Measurements from ENCODE around the gene SEC62.

SEC62 gene

GRCh38 chr3:170024581-170024980 is 58.0 kb downstream of the SEC62 start:
- no peaks in the 10 kb centered on the region for H3K79me1 ChIP-seq (ENCODE audit: low read length)
- no peaks in the 10 kb centered on the region for H3K27me3 ChIP-seq (ENCODE audit: insufficient read depth, low read length)
- no CpG with 5 or more reads among the region's 4 CpGs for WGBS (ENCODE audit: extremely low coverage, insufficient coverage, insufficient read length)
- H4K91ac ChIP-seq (ENCODE audit: low read depth, low read length), result no peak overlapping the region
- no peaks in the 10 kb centered on the region for H3K79me2 ChIP-seq (ENCODE audit: control insufficient read depth, insufficient read depth, low read length, poor library complexity)
- no peak overlapping the region for H4K12ac ChIP-seq (ENCODE audit: low read depth, low read length)
- H2BK5ac ChIP-seq (ENCODE audit: low read depth, low read length, poor library complexity), result no peak overlapping the region
- H3K4me1 ChIP-seq (ENCODE audit: control insufficient read depth in 1 of 2, insufficient read depth in 2 of 2, low read length in 2 of 2), result no peaks in the 10 kb centered on the region
- no peak overlapping the region for H3K23ac ChIP-seq (ENCODE audit: low read length)
- H2AFZ ChIP-seq (ENCODE audit: insufficient read depth, low read length, poor library complexity), result no peak overlapping the region
- H3K4ac ChIP-seq (ENCODE audit: low read depth, low read length), result no peak overlapping the region
- no peak overlapping the region for H2BK12ac ChIP-seq (ENCODE audit: low read length)
- no peak overlapping the region for H3K18ac ChIP-seq (ENCODE audit: low read length)
- H3K14ac ChIP-seq (ENCODE audit: low read length), result no peak overlapping the region
- H3K36me3 ChIP-seq (ENCODE audit: control insufficient read depth in 1 of 2, insufficient read depth in 2 of 2, low read length in 2 of 2), result no peaks in the 10 kb centered on the region
- DNase-seq, result no peak
- no peak overlapping the region for H3K4me3 ChIP-seq (ENCODE audit: low read depth, low read length)
- H3K9me3 ChIP-seq (ENCODE audit: insufficient read depth, low read depth, low read length), result no peaks in the 10 kb centered on the region
- no peak overlapping the region for H2AK5ac ChIP-seq (ENCODE audit: low read length)
- no peak overlapping the region for H3K9ac ChIP-seq (ENCODE audit: low read length)
- H2BK120ac ChIP-seq (ENCODE audit: insufficient read depth, low read length, poor library complexity), result no peak overlapping the region
- no peak overlapping the region for H3K4me2 ChIP-seq (ENCODE audit: low read length)
- H4K8ac ChIP-seq (ENCODE audit: low read depth, low read length), result no peak overlapping the region
- H3K27ac ChIP-seq (ENCODE audit: low read depth, low read length), result no peak overlapping the region

GRCh38 chr3:170027233-170028102 is 60.9 kb downstream of the SEC62 start:
- Histone ChIP-seq H3K9me3 (ENCODE audit: insufficient read depth, low read depth, low read length) (no peaks in the 10 kb centered on the region), H3K9ac (ENCODE audit: low read length) (no peak overlapping the region), H4K8ac (ENCODE audit: low read depth, low read length) (no peak overlapping the region), H2AK5ac (ENCODE audit: low read length) (no peak overlapping the region), H3K14ac (ENCODE audit: low read length) (no peak overlapping the region), H3K36me3 (ENCODE audit: control insufficient read depth in 1 of 2, insufficient read depth in 2 of 2, low read length in 2 of 2) (no peaks in the 10 kb centered on the region), H3K79me1 (ENCODE audit: low read length) (no peaks in the 10 kb centered on the region), H3K27me3 (ENCODE audit: insufficient read depth, low read length) (no peaks in the 10 kb centered on the region), H2BK5ac (ENCODE audit: low read depth, low read length, poor library complexity) (no peak overlapping the region), H3K18ac (ENCODE audit: low read length) (no peak overlapping the region), H2BK12ac (ENCODE audit: low read length) (no peak overlapping the region), H4K91ac (ENCODE audit: low read depth, low read length) (no peak overlapping the region), H3K23ac (ENCODE audit: low read length) (no peak overlapping the region), H3K27ac (ENCODE audit: low read depth, low read length) (no peak overlapping the region), H3K4me2 (ENCODE audit: low read length) (no peak overlapping the region), H3K4ac (ENCODE audit: low read depth, low read length) (no peak overlapping the region), H3K4me3 (ENCODE audit: low read depth, low read length) (no peak overlapping the region), H4K12ac (ENCODE audit: low read depth, low read length) (no peak overlapping the region), H3K79me2 (ENCODE audit: control insufficient read depth, insufficient read depth, low read length, poor library complexity) (no peaks in the 10 kb centered on the region), H2AFZ (ENCODE audit: insufficient read depth, low read length, poor library complexity) (no peak overlapping the region), H2BK120ac (ENCODE audit: insufficient read depth, low read length, poor library complexity) (no peak overlapping the region), H3K4me1 (ENCODE audit: control insufficient read depth in 1 of 2, insufficient read depth in 2 of 2, low read length in 2 of 2) (no peaks in the 10 kb centered on the region)
- WGBS (ENCODE audit: extremely low coverage, insufficient coverage, insufficient read length), result no CpG with 5 or more reads among the region's 4 CpGs
- DNase-seq, result no peak

- no peak overlapping the region for H3K9ac ChIP-seq (ENCODE audit: low read length)
- H2BK120ac ChIP-seq (ENCODE audit: insufficient read depth, low read length, poor library complexity), result no peak overlapping the region
- no peak overlapping the region for H2BK12ac ChIP-seq (ENCODE audit: low read length)
- no peak overlapping the region for H3K23ac ChIP-seq (ENCODE audit: low read length)
- H3K9me3 ChIP-seq (ENCODE audit: insufficient read depth, low read depth, low read length), result no peaks in the 10 kb centered on the region
- H3K4ac ChIP-seq (ENCODE audit: low read depth, low read length), result no peak overlapping the region
- H2AFZ ChIP-seq (ENCODE audit: insufficient read depth, low read length, poor library complexity), result no peak overlapping the region
- no peak for DNase-seq
- no peak overlapping the region for H3K14ac ChIP-seq (ENCODE audit: low read length)
- H3K79me2 ChIP-seq (ENCODE audit: control insufficient read depth, insufficient read depth, low read length, poor library complexity), result no peaks in the 10 kb centered on the region
- H3K27me3 ChIP-seq (ENCODE audit: insufficient read depth, low read length), result no peaks in the 10 kb centered on the region
- no peak overlapping the region for H3K4me2 ChIP-seq (ENCODE audit: low read length)
- H2BK5ac ChIP-seq (ENCODE audit: low read depth, low read length, poor library complexity), result no peak overlapping the region
- H3K4me3 ChIP-seq (ENCODE audit: low read depth, low read length), result no peak overlapping the region
- no peak overlapping the region for H4K8ac ChIP-seq (ENCODE audit: low read depth, low read length)
- no peak overlapping the region for H2AK5ac ChIP-seq (ENCODE audit: low read length)
- H4K91ac ChIP-seq (ENCODE audit: low read depth, low read length), result no peak overlapping the region
- H3K4me1 ChIP-seq (ENCODE audit: control insufficient read depth in 1 of 2, insufficient read depth in 2 of 2, low read length in 2 of 2), result peaks cover 3 to 5% of the 10 kb centered on the region in 2 experiments
- no peak overlapping the region for H4K12ac ChIP-seq (ENCODE audit: low read depth, low read length)
- no peak overlapping the region for H3K27ac ChIP-seq (ENCODE audit: low read depth, low read length)
- no peaks in the 10 kb centered on the region for H3K79me1 ChIP-seq (ENCODE audit: low read length)
- H3K36me3 ChIP-seq (ENCODE audit: control insufficient read depth in 1 of 2, insufficient read depth in 2 of 2, low read length in 2 of 2), result no peaks in the 10 kb centered on the region
- no peak overlapping the region for H3K18ac ChIP-seq (ENCODE audit: low read length)
- WGBS (ENCODE audit: extremely low coverage, insufficient coverage, insufficient read length), result no CpG with 5 or more reads among the region's 8 CpGs
These were observed 66.9 kb downstream of the SEC62 start for GRCh38 chr3:170033489-170033888.

GRCh38 chr3:170037463-170038433 is 71.1 kb downstream of the SEC62 start, which contains the start of gene GPR160:
GPR160 (plus strand) TSS chr3:170037995; CDS start chr3:170083973, 45,978 bp downstream.
- H2AFZ ChIP-seq (ENCODE audit: insufficient read depth, low read length, poor library complexity), result peak within 1 kb of the TSS; percentile 26
- H4K8ac ChIP-seq (ENCODE audit: low read depth, low read length), result peak within 1 kb of the TSS; percentile 31
- H3K36me3 ChIP-seq (ENCODE audit: control insufficient read depth in 1 of 2, insufficient read depth in 2 of 2, low read length in 2 of 2), result no peaks in the 10 kb centered on the region
- H3K4me3 ChIP-seq (ENCODE audit: low read depth, low read length), result peak within 1 kb of the TSS; percentile 71
- H3K4me2 ChIP-seq (ENCODE audit: low read length), result peak within 1 kb of the TSS; percentile 95
- no peak within 1 kb of the TSS for H2BK5ac ChIP-seq (ENCODE audit: low read depth, low read length, poor library complexity)
- WGBS (ENCODE audit: extremely low coverage, insufficient coverage, insufficient read length), result no CpG with 5 or more reads among the region's 78 CpGs
- H3K79me1 ChIP-seq (ENCODE audit: low read length), result no peaks in the 10 kb centered on the region
- no peak within 1 kb of the TSS for H3K14ac ChIP-seq (ENCODE audit: low read length)
- no peaks in the 10 kb centered on the region for H3K79me2 ChIP-seq (ENCODE audit: control insufficient read depth, insufficient read depth, low read length, poor library complexity)
- H3K18ac ChIP-seq (ENCODE audit: low read length), result no peak within 1 kb of the TSS
- H3K27me3 ChIP-seq (ENCODE audit: insufficient read depth, low read length), result no peaks in the 10 kb centered on the region
- no peak within 1 kb of the TSS for H3K4ac ChIP-seq (ENCODE audit: low read depth, low read length)
- no peak within 1 kb of the TSS for H2BK120ac ChIP-seq (ENCODE audit: insufficient read depth, low read length, poor library complexity)
- H3K23ac ChIP-seq (ENCODE audit: low read length), result no peak within 1 kb of the TSS
- no peak within 1 kb of the TSS for H3K27ac ChIP-seq (ENCODE audit: low read depth, low read length)
- no peak within 1 kb of the TSS for H4K91ac ChIP-seq (ENCODE audit: low read depth, low read length)
- H2BK12ac ChIP-seq (ENCODE audit: low read length), result no peak within 1 kb of the TSS
- H3K9me3 ChIP-seq (ENCODE audit: insufficient read depth, low read depth, low read length), result no peaks in the 10 kb centered on the region
- H3K4me1 ChIP-seq (ENCODE audit: control insufficient read depth in 1 of 2, insufficient read depth in 2 of 2, low read length in 2 of 2), result peaks cover 6% of the 10 kb centered on the region in 2 experiments
- no peak within 1 kb of the TSS for H4K12ac ChIP-seq (ENCODE audit: low read depth, low read length)
- no peak within 1 kb of the TSS for H2AK5ac ChIP-seq (ENCODE audit: low read length)
- DNase-seq, result peak; percentile 89 to 96
- H3K9ac ChIP-seq (ENCODE audit: low read length), result no peak within 1 kb of the TSS

Data from trophoblast cell (in vitro differentiated cells and primary cell).